K562 (cell line): ENCODE measurements around the gene AHSP.

Source experiments
- RBBP5 ChIP-seq: fragments of 200-600 bp; sonication (generic); IDR thresholded peaks from 2 replicates; pipeline ENCODE4 v1.6.1; 2012; ENCODE audit warnings: borderline replicate concordance, mild to moderate bottlenecking, low read length, control low read depth, inconsistent platforms; ENCODE audit not compliant: insufficient read depth, poor library complexity, severe bottlenecking
- RBM25 ChIP-seq: fragments of 200-400 bp; formaldehyde crosslinking; IDR thresholded peaks from 2 replicates; pipeline ENCODE4 v1.6.1; 2018; ENCODE audit warnings: low read length, low read depth, moderate library complexity; ENCODE audit not compliant: severe bottlenecking
- SRSF1 ChIP-seq: fragments of 200-400 bp; formaldehyde crosslinking; IDR thresholded peaks from 2 replicates; pipeline ENCODE4 v1.6.1; 2017; ENCODE audit warnings: mild to moderate bottlenecking, low read depth, low read length, moderate library complexity
- TARDBP ChIP-seq: fragments of 450-650 bp; IDR thresholded peaks from 2 replicates; pipeline ENCODE4 v1.6.1; 2016
- ZC3H11A ChIP-seq: IDR thresholded peaks from 2 replicates; pipeline ENCODE4 v1.6.1; 2012; ENCODE audit warnings: low read depth, low read length, improper control_type of control experiment
- TF ChIP-seq, protein P1 (sequence below), 3 experiments: IDR thresholded peaks in 2 of 3; conservative IDR thresholded peaks in 1 of 3; 2 replicates each; pipeline ENCODE4 v1.5.1; 2011 to 2012; ENCODE audit warnings: low read length in 3 of 3, mild to moderate bottlenecking in 3 of 3, control low read depth in 2 of 3, improper control_type of control experiment in 1 of 3, inconsistent platforms in 1 of 3, low read depth in 1 of 3, mixed read lengths in 1 of 3, moderate library complexity in 1 of 3; ENCODE audit not compliant: insufficient read depth in 2 of 3
- TF ChIP-seq, protein P2 (sequence below): sonication (generic); formaldehyde crosslinking; IDR thresholded peaks from 2 replicates; pipeline ENCODE4 v1.8.1; 2023; ENCODE audit warnings: mild to moderate bottlenecking, missing genetic modification reagents
- TF ChIP-seq, protein P3 (sequence below), 2 experiments: fragments of 450-650 bp in 1 of 2; IDR thresholded peaks; 2 replicates each; pipeline ENCODE4 v1.6.1; 2011 to 2017; ENCODE audit warnings: low read depth in 2 of 2, antibody characterized with exemption in 1 of 2, borderline replicate concordance in 1 of 2, low read length in 1 of 2, mild to moderate bottlenecking in 1 of 2, mixed read lengths in 1 of 2; ENCODE audit not compliant: control insufficient read depth in 1 of 2

DNA sequence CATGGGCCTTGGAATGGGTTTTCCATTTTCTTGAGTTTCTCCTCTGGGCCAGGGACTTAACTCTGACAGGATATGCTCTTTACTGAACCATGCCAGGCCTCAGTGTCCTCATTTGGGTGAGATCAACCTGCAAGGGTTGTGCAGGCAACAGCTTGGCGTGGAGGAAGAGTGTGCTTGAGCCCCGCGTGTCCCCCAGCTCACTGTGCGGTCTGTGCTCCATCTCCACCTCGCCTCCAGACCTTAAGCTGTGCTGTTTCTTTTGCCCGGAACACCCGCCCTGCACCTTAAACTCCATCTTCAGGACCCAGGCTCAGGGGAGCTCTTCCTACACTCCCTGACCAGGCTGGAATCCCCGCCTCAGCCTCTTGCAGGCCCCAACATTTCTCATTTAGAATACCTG lies 29.2 kb upstream of the AHSP start:
- TF ChIP-seq, protein P1, sequence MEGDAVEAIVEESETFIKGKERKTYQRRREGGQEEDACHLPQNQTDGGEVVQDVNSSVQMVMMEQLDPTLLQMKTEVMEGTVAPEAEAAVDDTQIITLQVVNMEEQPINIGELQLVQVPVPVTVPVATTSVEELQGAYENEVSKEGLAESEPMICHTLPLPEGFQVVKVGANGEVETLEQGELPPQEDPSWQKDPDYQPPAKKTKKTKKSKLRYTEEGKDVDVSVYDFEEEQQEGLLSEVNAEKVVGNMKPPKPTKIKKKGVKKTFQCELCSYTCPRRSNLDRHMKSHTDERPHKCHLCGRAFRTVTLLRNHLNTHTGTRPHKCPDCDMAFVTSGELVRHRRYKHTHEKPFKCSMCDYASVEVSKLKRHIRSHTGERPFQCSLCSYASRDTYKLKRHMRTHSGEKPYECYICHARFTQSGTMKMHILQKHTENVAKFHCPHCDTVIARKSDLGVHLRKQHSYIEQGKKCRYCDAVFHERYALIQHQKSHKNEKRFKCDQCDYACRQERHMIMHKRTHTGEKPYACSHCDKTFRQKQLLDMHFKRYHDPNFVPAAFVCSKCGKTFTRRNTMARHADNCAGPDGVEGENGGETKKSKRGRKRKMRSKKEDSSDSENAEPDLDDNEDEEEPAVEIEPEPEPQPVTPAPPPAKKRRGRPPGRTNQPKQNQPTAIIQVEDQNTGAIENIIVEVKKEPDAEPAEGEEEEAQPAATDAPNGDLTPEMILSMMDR (IDR thresholded peaks at IDR 0.05 in 2 of 3, conservative IDR thresholded peaks at IDR 0.05 in 1 of 3; ENCODE audit: insufficient read depth in 2 of 3, low read depth in 1 of 3, low read length in 3 of 3), result no peak
- TF ChIP-seq ZC3H11A (no peak), RBBP5 (no peak), TARDBP (no peak), RBM25 (no peak), SRSF1 (no peak)
- TF ChIP-seq, protein P2, sequence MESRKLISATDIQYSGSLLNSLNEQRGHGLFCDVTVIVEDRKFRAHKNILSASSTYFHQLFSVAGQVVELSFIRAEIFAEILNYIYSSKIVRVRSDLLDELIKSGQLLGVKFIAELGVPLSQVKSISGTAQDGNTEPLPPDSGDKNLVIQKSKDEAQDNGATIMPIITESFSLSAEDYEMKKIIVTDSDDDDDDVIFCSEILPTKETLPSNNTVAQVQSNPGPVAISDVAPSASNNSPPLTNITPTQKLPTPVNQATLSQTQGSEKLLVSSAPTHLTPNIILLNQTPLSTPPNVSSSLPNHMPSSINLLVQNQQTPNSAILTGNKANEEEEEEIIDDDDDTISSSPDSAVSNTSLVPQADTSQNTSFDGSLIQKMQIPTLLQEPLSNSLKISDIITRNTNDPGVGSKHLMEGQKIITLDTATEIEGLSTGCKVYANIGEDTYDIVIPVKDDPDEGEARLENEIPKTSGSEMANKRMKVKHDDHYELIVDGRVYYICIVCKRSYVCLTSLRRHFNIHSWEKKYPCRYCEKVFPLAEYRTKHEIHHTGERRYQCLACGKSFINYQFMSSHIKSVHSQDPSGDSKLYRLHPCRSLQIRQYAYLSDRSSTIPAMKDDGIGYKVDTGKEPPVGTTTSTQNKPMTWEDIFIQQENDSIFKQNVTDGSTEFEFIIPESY (CRISPR knock-in tag), result no peak
- TF ChIP-seq, protein P3, sequence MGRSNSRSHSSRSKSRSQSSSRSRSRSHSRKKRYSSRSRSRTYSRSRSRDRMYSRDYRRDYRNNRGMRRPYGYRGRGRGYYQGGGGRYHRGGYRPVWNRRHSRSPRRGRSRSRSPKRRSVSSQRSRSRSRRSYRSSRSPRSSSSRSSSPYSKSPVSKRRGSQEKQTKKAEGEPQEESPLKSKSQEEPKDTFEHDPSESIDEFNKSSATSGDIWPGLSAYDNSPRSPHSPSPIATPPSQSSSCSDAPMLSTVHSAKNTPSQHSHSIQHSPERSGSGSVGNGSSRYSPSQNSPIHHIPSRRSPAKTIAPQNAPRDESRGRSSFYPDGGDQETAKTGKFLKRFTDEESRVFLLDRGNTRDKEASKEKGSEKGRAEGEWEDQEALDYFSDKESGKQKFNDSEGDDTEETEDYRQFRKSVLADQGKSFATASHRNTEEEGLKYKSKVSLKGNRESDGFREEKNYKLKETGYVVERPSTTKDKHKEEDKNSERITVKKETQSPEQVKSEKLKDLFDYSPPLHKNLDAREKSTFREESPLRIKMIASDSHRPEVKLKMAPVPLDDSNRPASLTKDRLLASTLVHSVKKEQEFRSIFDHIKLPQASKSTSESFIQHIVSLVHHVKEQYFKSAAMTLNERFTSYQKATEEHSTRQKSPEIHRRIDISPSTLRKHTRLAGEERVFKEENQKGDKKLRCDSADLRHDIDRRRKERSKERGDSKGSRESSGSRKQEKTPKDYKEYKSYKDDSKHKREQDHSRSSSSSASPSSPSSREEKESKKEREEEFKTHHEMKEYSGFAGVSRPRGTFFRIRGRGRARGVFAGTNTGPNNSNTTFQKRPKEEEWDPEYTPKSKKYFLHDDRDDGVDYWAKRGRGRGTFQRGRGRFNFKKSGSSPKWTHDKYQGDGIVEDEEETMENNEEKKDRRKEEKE (IDR thresholded peaks at IDR 0.05; ENCODE audit: borderline replicate concordance in 1 of 2, control insufficient read depth in 1 of 2, low read depth in 2 of 2, low read length in 1 of 2), result no peak
